T-helper 1 cell treated with Interleukin-12 subunit alpha and Interleukin-12 subunit beta and Interleukin-4 antibody, amounts not matched to agents 30 ng/mL and 1 ng/mL, for 36 hours (primary cell): ENCODE data around the gene GADD45G. TPM values are rescaled to one million over a fixed set of nuclear protein-coding genes. Genes with fewer than 3 reads are reported as not detected.

Experiments
- intact Hi-C: fragments of 100-400 bp; cut with micrococcal nuclease; formaldehyde crosslinking; loops from one replicate; pipeline ENCODE4 v1.15.1; 2024
- total RNA-seq: library from RNA; stranded (reverse); gene quantifications from 2 replicates; pipeline ENCODE4 v1.2.3, GENCODE V29; 2022

Gene GADD45G
- total RNA-seq, 1 donor from 2014 or later: 34.2 TPM

- intact Hi-C loops: no loop called here
These were observed 22.0 kb downstream of the GADD45G start for GRCh38 chr9:89626741-89627265.

- intact Hi-C loops: no loop called here
These were observed 23.8 kb downstream of the GADD45G start for GRCh38 chr9:89628601-89629000.

- intact Hi-C loops: no loop called here
These were observed 24.5 kb downstream of the GADD45G start for GRCh38 chr9:89629081-89629976.

GRCh38 chr9:89630508-89630907, 25.7 kb downstream of the GADD45G start:
- intact Hi-C loops: no loop called here

- intact Hi-C loops: no loop called here
These were observed 26.6 kb downstream of the GADD45G start for GRCh38 chr9:89631384-89631783.

- intact Hi-C loops: no loop called here
These were observed 27.5 kb downstream of the GADD45G start for GRCh38 chr9:89632192-89632733.

- intact Hi-C loops: no loop called here
These were observed 27.9 kb downstream of the GADD45G start for GRCh38 chr9:89632736-89633135.

- intact Hi-C loops: no loop called here
These were observed 28.6 kb downstream of the GADD45G start for GRCh38 chr9:89633404-89633803.

- intact Hi-C loops: no loop called here
These were observed 29.1 kb downstream of the GADD45G start for GRCh38 chr9:89633920-89634319.

GRCh38 chr9:89634995-89635742, 30.4 kb downstream of the GADD45G start:
- intact Hi-C loops: no loop called here

- intact Hi-C loops: no loop called here
These were observed 31.0 kb downstream of the GADD45G start for GRCh38 chr9:89635816-89636215.

GRCh38 chr9:89637787-89638186, 33.0 kb downstream of the GADD45G start:
- intact Hi-C loops: no loop called here

GRCh38 chr9:89638359-89638758, 33.5 kb downstream of the GADD45G start:
- intact Hi-C loops: no loop called here

GRCh38 chr9:89638893-89639292, 34.1 kb downstream of the GADD45G start:
- intact Hi-C loops: no loop called here

- intact Hi-C loops: no loop called here
These were observed 34.6 kb downstream of the GADD45G start for GRCh38 chr9:89639367-89639795.

GRCh38 chr9:89639961-89640360, 35.1 kb downstream of the GADD45G start:
- intact Hi-C loops: no loop called here

GRCh38 chr9:89640361-89640760, 35.5 kb downstream of the GADD45G start:
- intact Hi-C loops: no loop called here

GRCh38 chr9:89640801-89641200, 36.0 kb downstream of the GADD45G start:
- intact Hi-C loops: no loop called here

- intact Hi-C loops: no loop called here
These were observed 37.2 kb downstream of the GADD45G start for GRCh38 chr9:89641980-89642379.

- intact Hi-C loops: no loop called here
These were observed 38.0 kb downstream of the GADD45G start for GRCh38 chr9:89642789-89643188.

GRCh38 chr9:89646189-89646939, 41.6 kb downstream of the GADD45G start:
- intact Hi-C loops: no loop called here
